GM12891 (cell line): ENCODE data around the gene PAQR4.

Experiments used
- PAX5 ChIP-seq: IDR thresholded peaks from 2 replicates; pipeline ENCODE4 v1.6.1; 2011; ENCODE audit warnings: low read length, moderate library complexity, mild to moderate bottlenecking; ENCODE audit not compliant: insufficient read depth, severe bottlenecking
- POLR2A ChIP-seq: IDR thresholded peaks from 2 replicates; pipeline ENCODE4 v1.6.1; 2011; ENCODE audit warnings: low read depth, low read length, control low read depth
- POLR2AphosphoS5 ChIP-seq: IDR thresholded peaks from 2 replicates; pipeline ENCODE4 v1.6.1; 2011; ENCODE audit warnings: low read depth, low read length, control low read depth
- POU2F2 ChIP-seq: IDR thresholded peaks from 2 replicates; pipeline ENCODE4 v1.6.1; 2011; ENCODE audit warnings: low read depth, mild to moderate bottlenecking, control low read depth, low read length, moderate library complexity
- SPI1 ChIP-seq: IDR thresholded peaks from 2 replicates; pipeline ENCODE4 v1.6.1; 2011; ENCODE audit warnings: low read depth, low read length, control low read depth
- TAF1 ChIP-seq: IDR thresholded peaks from 2 replicates; pipeline ENCODE4 v1.6.1; 2011; ENCODE audit warnings: low read depth, low read length, control low read depth

- TF ChIP-seq SPI1: no peak
- no peak for TF ChIP-seq POLR2AphosphoS5
- TF ChIP-seq POU2F2: no peak
- no peak for TF ChIP-seq TAF1
- TF ChIP-seq POLR2A: no peak
- no peak for TF ChIP-seq PAX5
These were observed 5.2 kb upstream of the PAQR4 start, which contains the start of gene KREMEN2 for GRCh38 chr16:2963723-2964474.
